Karpas-422 (cell line): ENCODE measurements around the gene LIN37. TPM values are rescaled to one million over a fixed set of nuclear protein-coding genes. Genes with fewer than 3 reads are reported as not detected.

Source experiments
- DNase-seq: peaks from one replicate; pipeline ENCODE4 v3.0.0-alpha.2; 2015
- H2AFZ ChIP-seq: fragments of 200-600 bp; sonication (generic); 2 replicates; pipeline ENCODE4 v1.6.1; 2014; ENCODE audit warnings: antibody characterized with exemption, low read length, mixed read lengths
- H3K27ac ChIP-seq: fragments of 200-600 bp; sonication (generic); 2 replicates; pipeline ENCODE4 v1.5.1; 2014; ENCODE audit warnings: mild to moderate bottlenecking, low read length, moderate library complexity
- H3K27me3 ChIP-seq: fragments of 200-600 bp; sonication (generic); 2 replicates; pipeline ENCODE4 v1.6.1; 2014; ENCODE audit warnings: low read length, mixed read lengths
- H3K36me3 ChIP-seq: fragments of 200-600 bp; sonication (generic); 2 replicates; pipeline ENCODE4 v1.6.1; 2014; ENCODE audit warnings: low read length, mixed read lengths; ENCODE audit not compliant: insufficient read depth
- H3K4me1 ChIP-seq: fragments of 200-600 bp; sonication (generic); 2 replicates; pipeline ENCODE4 v1.6.1; 2014; ENCODE audit warnings: mild to moderate bottlenecking, low read length, mixed read lengths
- H3K4me2 ChIP-seq: fragments of 200-600 bp; sonication (generic); 2 replicates; pipeline ENCODE4 v1.6.1; 2014; ENCODE audit warnings: low read length, low read depth, mild to moderate bottlenecking; ENCODE audit not compliant: poor library complexity, severe bottlenecking
- H3K4me3 ChIP-seq: fragments of 200-600 bp; sonication (generic); 2 replicates; pipeline ENCODE4 v1.5.1; 2014; ENCODE audit warnings: mild to moderate bottlenecking, antibody characterized with exemption, low read length, mixed read lengths
- H3K79me2 ChIP-seq: fragments of 200-600 bp; sonication (generic); 2 replicates; pipeline ENCODE4 v1.6.1; 2014; ENCODE audit warnings: mild to moderate bottlenecking, low read length, mixed read lengths
- H3K9ac ChIP-seq: fragments of 200-600 bp; sonication (generic); 2 replicates; pipeline ENCODE4 v1.6.0; 2014; ENCODE audit warnings: low read length
- H3K9me2 ChIP-seq: fragments of 200-600 bp; sonication (generic), shearing (Covaris generic); replicated peaks from 2 replicates; pipeline ENCODE4 v1.6.0; 2014; ENCODE audit warnings: mild to moderate bottlenecking, low read length, moderate library complexity; ENCODE audit not compliant: insufficient read depth
- H3K9me3 ChIP-seq: fragments of 300-700, 200-600 bp; sonication (generic); 2 replicates; pipeline ENCODE4 v1.6.1; 2014; ENCODE audit warnings: low read length, mixed read lengths
- H4K20me1 ChIP-seq: fragments of 200-600 bp; sonication (generic); 2 replicates; pipeline ENCODE4 v1.6.1; 2014; ENCODE audit warnings: mild to moderate bottlenecking, antibody characterized with exemption, low read length, low read depth; ENCODE audit not compliant: insufficient read depth
- total RNA-seq: library from RNA; depleted of rRNA; stranded (reverse); fragments of >200 nt; shearing (Covaris generic); gene quantifications from 2 replicates; pipeline ENCODE4 v1.2.3, GENCODE V29; 2014; ENCODE audit warnings: low replicate concordance

Gene LIN37
- total RNA-seq, 1 experiment from 2014 or later, result 12.4 TPM

GRCh38 chr19:35712567-35713505, 35.5 kb upstream of the LIN37 start:
- peak; percentile 55 for DNase-seq
- no peaks in the 10 kb centered on the region for H3K79me2 ChIP-seq
- H3K4me3 ChIP-seq, result no peak overlapping the region
- peaks cover 24% of the 10 kb centered on the region for H3K4me1 ChIP-seq
- H3K9me3 ChIP-seq, result no peaks in the 10 kb centered on the region
- 0 out of 2 replicates have a peak, but pooled peaks cover 8% of the 10 kb centered on the region for H4K20me1 ChIP-seq
- H3K36me3 ChIP-seq, result no peaks in the 10 kb centered on the region
- H2AFZ ChIP-seq, result no peak overlapping the region
- H3K9ac ChIP-seq, result no peak overlapping the region
- H3K27me3 ChIP-seq, result no peaks in the 10 kb centered on the region
- H3K9me2 ChIP-seq, result no peaks in the 10 kb centered on the region
- no peak overlapping the region for H3K4me2 ChIP-seq
- H3K27ac ChIP-seq, result no peak overlapping the region

- no peaks in the 10 kb centered on the region for H3K9me2 ChIP-seq
- H3K4me1 ChIP-seq, result peaks cover 24% of the 10 kb centered on the region
- H3K27ac ChIP-seq, result no peak overlapping the region
- H2AFZ ChIP-seq, result no peak overlapping the region
- no peak overlapping the region for H3K4me3 ChIP-seq
- no peaks in the 10 kb centered on the region for H3K36me3 ChIP-seq
- H3K9me3 ChIP-seq, result no peaks in the 10 kb centered on the region
- peaks cover 4% of the 10 kb centered on the region for H3K79me2 ChIP-seq
- DNase-seq, result no peak
- peaks cover 8% of the 10 kb centered on the region; the same call in 1 of the 2 replicates for H4K20me1 ChIP-seq
- no peaks in the 10 kb centered on the region for H3K27me3 ChIP-seq
- H3K9ac ChIP-seq, result no peak overlapping the region
- H3K4me2 ChIP-seq, result no peak overlapping the region
Measured at GRCh38 chr19:35713506-35713850, 34.9 kb upstream of the LIN37 start.

- no peak for DNase-seq
- Histone ChIP-seq H3K4me2 (no peak overlapping the region), H3K79me2 (peaks cover 9% of the 10 kb centered on the region)
Measured at GRCh38 chr19:35713904-35714495, 34.4 kb upstream of the LIN37 start.

GRCh38 chr19:35714601-35715354, 33.6 kb upstream of the LIN37 start:
- H3K27me3 ChIP-seq, result no peaks in the 10 kb centered on the region
- no peak overlapping the region for H3K4me3 ChIP-seq
- H3K27ac ChIP-seq, result no peak overlapping the region
- H3K9me3 ChIP-seq, result no peaks in the 10 kb centered on the region
- peaks cover 3% of the 10 kb centered on the region; the same call in 1 of the 2 replicates for H3K36me3 ChIP-seq
- H2AFZ ChIP-seq, result no peak overlapping the region
- H4K20me1 ChIP-seq, result peaks cover 21% of the 10 kb centered on the region; the same call in 1 of the 2 replicates
- no peak overlapping the region for H3K4me2 ChIP-seq
- peaks cover 17% of the 10 kb centered on the region for H3K79me2 ChIP-seq
- H3K9me2 ChIP-seq, result no peaks in the 10 kb centered on the region
- peaks cover 32% of the 10 kb centered on the region for H3K4me1 ChIP-seq
- 0 out of 2 replicates have a peak overlapping the region, but pooled peaks have one; percentile 87 for H3K9ac ChIP-seq
- DNase-seq, result no peak

More at GRCh38 chr19:35713904-35714495, 34.4 kb upstream of the LIN37 start:
- Histone ChIP-seq H3K4me1 (peaks cover 27% of the 10 kb centered on the region), H3K9me3 (no peaks in the 10 kb centered on the region), H3K27ac (no peak overlapping the region), H4K20me1 (peaks cover 14% of the 10 kb centered on the region; the same call in 1 of the 2 replicates), H3K4me3 (no peak overlapping the region), H3K9ac (no peak overlapping the region), H3K36me3 (no peaks in the 10 kb centered on the region), H3K27me3 (no peaks in the 10 kb centered on the region), H2AFZ (no peak overlapping the region), H3K9me2 (no peaks in the 10 kb centered on the region)

GRCh38 chr19:35715355-35715809, 33.0 kb upstream of the LIN37 start:
- Histone ChIP-seq H2AFZ (no peak overlapping the region), H3K36me3 (peaks cover 8% of the 10 kb centered on the region), H4K20me1 (peaks cover 26% of the 10 kb centered on the region; the same call in 1 of the 2 replicates), H3K9me2 (no peaks in the 10 kb centered on the region), H3K4me1 (peaks cover 32% of the 10 kb centered on the region), H3K9ac (peak overlapping the region; percentile 87), H3K27me3 (no peaks in the 10 kb centered on the region), H3K4me3 (peak overlapping the region; percentile 88; the same call in 1 of the 2 replicates), H3K9me3 (no peaks in the 10 kb centered on the region), H3K4me2 (peak overlapping the region; percentile 85), H3K27ac (no peak overlapping the region), H3K79me2 (peaks cover 22% of the 10 kb centered on the region)
- no peak for DNase-seq

GRCh38 chr19:35715981-35716800, 32.2 kb upstream of the LIN37 start:
- Histone ChIP-seq H4K20me1 (peaks cover 26% of the 10 kb centered on the region; the same call in 1 of the 2 replicates), H2AFZ (peak overlapping the region; percentile 75), H3K4me3 (peak overlapping the region; percentile 88), H3K4me2 (peak overlapping the region; percentile 85), H3K79me2 (peaks cover 22% of the 10 kb centered on the region), H3K9me3 (no peaks in the 10 kb centered on the region), H3K36me3 (peaks cover 8% of the 10 kb centered on the region), H3K9ac (peak overlapping the region; percentile 87), H3K9me2 (no peaks in the 10 kb centered on the region), H3K4me1 (peaks cover 28% of the 10 kb centered on the region), H3K27me3 (no peaks in the 10 kb centered on the region), H3K27ac (peak overlapping the region; percentile 47)
- peak; percentile 54 for DNase-seq

- Histone ChIP-seq H3K4me1 (peaks cover 24% of the 10 kb centered on the region), H4K20me1 (peaks cover 26% of the 10 kb centered on the region; the same call in 1 of the 2 replicates), H3K4me3 (peak overlapping the region; percentile 88), H3K79me2 (peaks cover 22% of the 10 kb centered on the region), H3K27me3 (no peaks in the 10 kb centered on the region), H3K9me2 (no peaks in the 10 kb centered on the region), H2AFZ (peak overlapping the region; percentile 75), H3K4me2 (peak overlapping the region; percentile 85), H3K27ac (peak overlapping the region; percentile 47), H3K9ac (peak overlapping the region; percentile 87), H3K36me3 (peaks cover 11% of the 10 kb centered on the region), H3K9me3 (no peaks in the 10 kb centered on the region)
- DNase-seq, result peak; percentile 98
Measured at GRCh38 chr19:35716801-35717664, 31.3 kb upstream of the LIN37 start.
